Stimulated activated CD4-positive, alpha-beta T cell treated with anti-CD3 and anti-CD28 coated beads, TNF-alpha, amount 100 ng/mL, for 24 hours (primary cell): ENCODE results near the gene EXOC6B.

Source experiments
- DNase-seq, 3 experiments: peaks; one replicate each; pipeline ENCODE4 v3.0.0-alpha.2; 2020; ENCODE audit warnings: low read depth in 3 of 3

EXOC6B gene

GRCh38 chr2:72793798-72794440 is 31.9 kb downstream of the EXOC6B start:
- DNase-seq, result no peak

DNA sequence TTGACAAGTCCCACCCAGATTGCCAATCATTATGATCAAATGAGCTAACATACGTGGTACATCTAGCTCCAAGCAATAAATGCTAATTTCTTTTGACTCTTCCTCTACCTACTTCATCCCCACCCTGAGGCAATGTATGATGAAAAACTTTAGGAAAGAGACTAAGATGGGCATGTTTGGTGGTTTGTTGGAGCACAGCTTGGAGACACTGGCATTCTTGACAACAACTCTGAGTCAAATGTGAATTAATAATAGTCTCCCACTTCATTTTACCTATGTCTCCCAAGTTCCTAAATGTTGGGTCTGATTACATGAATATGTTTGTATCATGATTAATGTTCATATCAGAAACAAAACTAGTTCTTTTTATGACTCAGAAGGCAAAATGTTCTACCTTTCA is 36.6 kb downstream of the EXOC6B start:
- DNase-seq, result no peak

DNA sequence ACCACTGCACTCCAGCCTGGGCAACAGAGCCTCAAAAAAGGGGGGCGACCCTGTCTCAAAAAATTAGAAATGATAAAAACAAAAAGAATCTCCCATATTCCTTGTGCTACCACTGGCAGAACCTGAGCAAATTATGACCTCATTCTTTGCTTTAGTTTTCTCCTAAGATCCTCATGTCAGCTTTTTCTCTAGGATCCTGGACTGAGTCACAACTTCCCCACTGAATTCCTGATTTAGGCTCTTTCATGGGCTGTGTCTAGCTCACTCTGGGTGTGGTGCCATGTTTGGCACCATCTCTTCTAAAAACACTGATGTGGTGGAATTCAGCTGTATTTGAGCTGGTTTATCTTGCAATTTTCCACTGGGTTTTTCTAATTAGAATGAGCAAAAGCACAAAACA is 37.1 kb downstream of the EXOC6B start:
- DNase-seq, result no peak

- DNase-seq, result no peak
Measured at GRCh38 chr2:72785517-72785916, 40.3 kb downstream of the EXOC6B start.

DNA sequence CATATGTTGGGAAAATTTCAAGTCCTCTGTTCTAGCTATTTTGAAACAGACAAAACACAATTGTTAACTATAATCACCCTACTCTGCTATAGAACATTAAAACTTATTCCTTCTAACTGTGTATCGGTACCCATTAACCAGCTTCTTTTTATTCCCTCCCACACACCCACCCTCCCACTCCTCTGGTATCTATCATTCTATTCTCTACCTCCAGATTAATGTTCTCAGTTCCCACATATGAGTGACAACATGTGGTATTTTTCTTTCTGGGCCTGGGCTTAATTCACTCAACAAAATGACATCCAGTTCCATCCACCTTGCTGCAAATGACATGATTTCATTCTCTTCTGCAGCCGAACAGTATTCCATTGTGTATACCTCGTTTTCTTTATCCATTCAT is 43.3 kb downstream of the EXOC6B start:
- DNase-seq, result no peak

- DNase-seq, result no peak
Measured at GRCh38 chr2:72781480-72781879, 44.4 kb downstream of the EXOC6B start.

GRCh38 chr2:72780477-72780876 is 45.4 kb downstream of the EXOC6B start:
- DNase-seq, result no peak

DNA sequence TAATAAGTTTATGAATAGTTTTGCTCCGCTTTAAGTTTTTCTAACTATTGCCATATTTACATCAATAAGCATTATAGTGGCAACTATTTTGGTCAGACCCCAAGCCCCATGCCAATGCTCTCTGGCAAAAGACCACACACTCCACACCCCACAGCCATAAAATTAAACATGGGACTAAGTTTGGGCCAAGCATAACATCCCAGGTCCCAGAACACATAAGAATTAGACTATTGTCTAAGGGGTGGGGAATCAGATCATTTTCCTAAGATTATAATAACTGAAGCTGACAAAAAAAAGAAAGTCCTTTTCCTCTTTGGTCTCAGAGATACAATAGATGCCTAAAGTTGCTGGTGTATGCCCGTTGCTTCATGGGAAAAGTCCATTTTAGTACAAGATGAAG is 46.3 kb downstream of the EXOC6B start:
- no peak for DNase-seq

- no peak for DNase-seq
Measured at GRCh38 chr2:72778410-72778809, 47.4 kb downstream of the EXOC6B start.

DNA sequence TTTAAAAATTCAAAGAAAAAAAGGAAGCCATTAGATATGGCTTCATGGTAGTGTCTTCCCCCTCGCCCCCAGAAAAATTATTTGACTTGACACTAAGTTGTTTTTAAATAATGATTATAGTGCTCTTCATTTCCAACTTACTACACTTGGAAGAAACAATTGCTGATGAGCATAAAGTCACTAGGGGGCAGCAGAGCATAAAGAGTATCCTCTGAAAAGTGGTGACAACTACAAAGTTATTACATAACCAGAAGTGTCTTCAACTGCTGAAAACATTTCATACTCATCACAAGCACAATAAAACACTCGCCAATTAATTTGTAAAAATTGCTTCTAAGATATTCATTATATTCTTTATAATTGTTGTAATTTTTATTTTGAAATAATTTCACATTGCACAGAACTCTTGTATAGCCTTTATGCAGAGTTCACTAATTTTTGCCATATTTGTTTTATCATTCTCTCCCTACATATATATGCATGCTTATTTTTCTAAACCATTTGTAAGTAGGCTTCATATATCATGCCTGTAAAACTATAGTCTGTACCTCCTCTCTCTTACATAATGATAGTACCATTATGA is 54.9 kb downstream of the EXOC6B start:
- peak in 2 of 3 experiments; percentile 28 to 63 for DNase-seq

DNA sequence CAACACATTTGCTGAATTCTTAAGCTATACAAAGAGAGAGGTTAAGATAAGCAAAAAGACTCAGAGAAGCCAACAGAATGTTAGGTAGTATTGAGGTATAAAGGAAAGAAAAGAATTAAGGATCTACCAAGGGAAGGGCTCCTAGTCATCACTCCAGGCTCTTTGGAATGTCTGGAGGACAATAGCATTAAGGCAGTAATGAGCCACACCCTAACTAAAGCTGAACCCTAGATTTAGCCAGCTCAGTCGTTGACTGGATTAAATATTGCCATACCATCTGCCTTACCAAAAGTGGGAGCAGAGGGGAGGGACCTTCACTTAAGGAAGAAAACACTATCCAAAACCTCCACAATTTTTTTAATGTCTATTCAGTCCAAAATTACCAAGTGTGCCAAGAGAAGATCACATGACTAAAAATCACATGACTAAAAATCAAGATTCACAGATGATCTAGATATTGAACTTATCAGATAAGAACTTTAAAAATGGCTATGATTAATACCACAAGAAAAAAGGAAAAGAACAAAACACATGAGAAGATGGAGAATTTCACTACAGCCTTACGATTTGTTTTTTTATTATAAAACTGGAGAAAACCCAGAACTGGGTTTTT is 59.7 kb downstream of the EXOC6B start:
- DNase-seq, result no peak

DNA sequence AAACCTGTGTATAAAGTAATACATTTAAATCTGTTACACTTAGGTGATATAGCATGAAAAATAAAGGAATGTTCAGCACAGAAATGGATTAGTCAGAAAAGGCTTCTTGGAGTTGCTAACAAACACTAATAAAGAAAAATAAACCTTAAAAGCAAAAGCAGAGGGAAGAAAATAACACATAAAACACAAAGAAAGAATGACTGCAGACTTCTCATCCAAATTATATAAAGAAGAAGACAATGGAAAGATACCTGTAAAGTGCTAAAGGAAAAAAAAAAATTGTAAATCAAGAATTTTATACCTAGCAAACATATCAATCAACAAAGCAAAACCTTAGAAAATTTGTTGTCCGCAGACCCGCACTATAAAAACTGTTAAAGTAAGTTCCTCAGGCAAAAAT is 63.6 kb downstream of the EXOC6B start:
- DNase-seq, result no peak

DNA sequence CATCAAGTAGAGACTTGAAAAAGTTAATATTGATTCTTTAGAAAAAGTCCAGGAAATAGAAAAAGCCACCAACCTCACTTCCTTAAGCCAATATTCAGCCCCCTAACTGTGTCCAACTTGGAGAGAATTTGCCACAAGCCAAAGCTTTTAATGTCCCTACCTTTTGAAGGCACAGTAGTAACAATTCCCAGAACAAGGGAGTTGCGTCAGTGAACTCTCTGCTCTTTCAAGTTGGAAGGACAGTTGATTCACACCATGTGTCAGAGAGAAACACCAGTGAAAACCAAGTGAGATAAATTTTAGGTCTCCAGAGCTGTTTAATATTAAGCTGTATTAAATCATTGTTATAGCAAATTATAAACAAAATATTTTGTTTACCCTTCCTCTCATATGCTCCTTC is 66.1 kb downstream of the EXOC6B start:
- no peak for DNase-seq

GRCh38 chr2:72757177-72757775 is 68.6 kb downstream of the EXOC6B start:
- no peak for DNase-seq

- no peak for DNase-seq
Measured at GRCh38 chr2:72755647-72756423, 70.0 kb downstream of the EXOC6B start.

DNA sequence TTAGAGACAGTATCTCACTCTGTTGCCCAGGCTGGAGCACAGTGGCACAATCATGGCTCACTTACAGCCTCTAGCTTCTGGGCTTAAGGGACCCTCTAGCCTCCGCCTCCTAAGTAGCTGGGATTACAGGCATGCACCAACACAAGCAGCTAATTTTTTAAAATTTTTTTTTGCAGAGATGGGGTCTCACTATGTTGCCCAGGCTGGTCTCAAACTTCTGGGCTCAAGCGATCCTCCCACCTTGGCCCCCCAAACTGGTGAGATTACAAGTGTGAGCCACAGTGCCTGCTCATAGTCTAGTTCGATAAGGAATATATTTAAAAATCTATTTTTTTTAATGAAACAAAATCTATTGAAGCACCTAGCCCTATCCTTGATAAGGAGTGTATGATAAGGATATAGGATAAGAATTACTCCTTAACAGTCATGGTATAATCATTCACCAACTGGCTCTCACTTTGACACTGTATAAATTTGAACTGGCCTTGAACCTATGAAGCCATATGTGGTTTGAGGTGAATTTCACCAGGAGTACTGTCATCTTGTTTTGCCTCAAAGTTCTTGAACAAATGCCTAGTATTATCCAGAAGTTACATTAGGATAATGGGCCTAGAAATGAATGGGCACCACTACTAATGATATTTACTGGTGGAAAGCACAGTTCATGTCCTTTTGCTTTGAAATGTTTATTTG is 71.1 kb downstream of the EXOC6B start:
- DNase-seq, result no peak

- DNase-seq, result no peak
Measured at GRCh38 chr2:72750977-72751639, 74.7 kb downstream of the EXOC6B start.

- DNase-seq, result no peak
Measured at GRCh38 chr2:72750466-72750865, 75.4 kb downstream of the EXOC6B start.

GRCh38 chr2:72747344-72747743 is 78.5 kb downstream of the EXOC6B start:
- no peak for DNase-seq

GRCh38 chr2:72745679-72746368 is 80.0 kb downstream of the EXOC6B start:
- no peak for DNase-seq

- DNase-seq, result no peak
Measured at GRCh38 chr2:72744049-72744448, 81.8 kb downstream of the EXOC6B start.
